K562 (cell line): ENCODE measurements around the gene FAM120B. TPM values are rescaled to one million over a fixed set of nuclear protein-coding genes. Genes with fewer than 3 reads are reported as not detected.

Experiments used
- GATAD2A ChIP-seq: fragments of 450-650 bp; IDR thresholded peaks from 2 replicates; pipeline ENCODE4 v1.6.1; 2017
- GTF2F1 ChIP-seq: IDR thresholded peaks from 2 replicates; pipeline ENCODE4 v1.6.1; 2011; ENCODE audit warnings: low read depth, low read length, improper control_type of control experiment
- MEF2A ChIP-seq: IDR thresholded peaks from 2 replicates; pipeline ENCODE4 v1.6.1; 2011; ENCODE audit warnings: low read depth, mild to moderate bottlenecking, low read length, moderate library complexity; ENCODE audit not compliant: control insufficient read depth
- polyA plus RNA-seq, 8 experiments: library from polyadenylated mRNA; depleted of rRNA in 4 of 8; stranded (reverse) in 5 of 8; unstranded in 3 of 8; fragments of >200 nt; fragmentation: Nextera tagmentation in 2 of 8; fragmentation: Illumina TruSeq in 1 of 8; extraction: Ambion mirVana in 2 of 8; extraction: Trizol in 1 of 8; gene quantifications; 2 replicates each; pipeline versions ENCODE4 v1.2.1 to v1.2.3, GENCODE V29; 2011 to 2014; ENCODE audit warnings: inconsistent platforms in 1 of 8, missing spikeins in 1 of 8
- total RNA-seq, 7 experiments: library from RNA; depleted of rRNA in 6 of 7; stranded (reverse); fragments of >200 nt in 6 of 7; fragmentation: Illumina TruSeq in 2 of 7; extraction: Trizol in 2 of 7; gene quantifications; 2 replicates each; pipeline versions ENCODE4 v1.2.1 to v1.2.3, GENCODE V29; 2011 to 2021; ENCODE audit warnings: low replicate concordance in 1 of 7
- TF ChIP-seq, protein P1 (sequence below): fragments of 150-350 bp; IDR thresholded peaks from 2 replicates; pipeline ENCODE4 v1.6.1; 2014; ENCODE audit warnings: low read depth, mild to moderate bottlenecking, low read length, borderline replicate concordance
- TF ChIP-seq, protein P2 (sequence below): sonication (generic); formaldehyde crosslinking; IDR thresholded peaks from 2 replicates; pipeline ENCODE4 v1.8.0; 2022; ENCODE audit warnings: missing genetic modification reagents, mild to moderate bottlenecking, borderline replicate concordance
- TF ChIP-seq, protein P3 (sequence below): sonication (generic); formaldehyde crosslinking; IDR thresholded peaks from 2 replicates; pipeline ENCODE4 v1.8.1; 2023; ENCODE audit warnings: mild to moderate bottlenecking, missing genetic modification reagents
- TF ChIP-seq, protein P4 (sequence below): fragments of 250-450 bp; sonication (Bioruptor Pico); IDR thresholded peaks from 2 replicates; pipeline ENCODE4 v1.6.1; 2021; ENCODE audit warnings: mild to moderate bottlenecking

Gene FAM120B
- total and polyA plus RNA-seq, 9 of the 15 experiments (the other 6 are each of a cell fraction or from before 2014, with no cell fraction given) = 3.5 to 22.6 (median 14.7) TPM

DNA sequence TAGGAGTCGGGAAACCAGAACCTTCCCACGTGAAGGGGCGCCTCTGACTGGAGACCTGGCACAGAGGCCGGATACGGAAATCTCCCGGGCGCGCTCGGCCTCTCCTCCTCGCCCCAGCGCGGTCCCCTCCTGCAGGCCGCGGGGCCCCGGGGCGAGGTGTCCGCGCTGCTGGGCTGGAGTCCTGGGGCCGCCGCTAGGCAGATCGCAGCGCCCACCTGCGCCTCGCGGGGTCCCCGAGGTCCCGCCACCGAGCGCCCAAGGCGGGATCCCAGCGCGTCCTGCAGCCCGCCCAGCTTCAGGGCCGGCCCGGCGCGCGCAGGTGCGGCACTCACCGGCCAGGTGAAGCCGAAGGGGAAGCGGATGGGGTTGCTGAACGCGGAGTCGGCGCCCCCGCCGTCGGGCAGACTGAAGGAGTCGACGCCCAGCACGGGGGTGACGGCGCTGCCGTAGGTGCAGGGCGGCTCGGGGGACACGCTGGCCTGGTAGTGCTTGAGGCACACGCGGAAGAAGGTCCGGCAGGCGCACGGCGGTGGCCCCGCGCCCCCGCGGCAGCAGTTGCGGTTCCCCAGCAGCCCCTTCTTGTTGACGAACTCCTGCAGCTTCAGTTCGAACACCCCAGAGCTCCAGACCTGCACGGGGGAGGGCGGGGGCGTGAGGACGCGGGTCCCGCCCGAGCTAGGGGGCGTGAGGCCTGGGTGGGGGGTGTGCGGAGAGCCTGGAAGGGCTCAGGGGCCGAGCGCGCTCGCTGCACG, 17.2 kb upstream of the FAM120B start (continued):
- TF ChIP-seq, protein P1, sequence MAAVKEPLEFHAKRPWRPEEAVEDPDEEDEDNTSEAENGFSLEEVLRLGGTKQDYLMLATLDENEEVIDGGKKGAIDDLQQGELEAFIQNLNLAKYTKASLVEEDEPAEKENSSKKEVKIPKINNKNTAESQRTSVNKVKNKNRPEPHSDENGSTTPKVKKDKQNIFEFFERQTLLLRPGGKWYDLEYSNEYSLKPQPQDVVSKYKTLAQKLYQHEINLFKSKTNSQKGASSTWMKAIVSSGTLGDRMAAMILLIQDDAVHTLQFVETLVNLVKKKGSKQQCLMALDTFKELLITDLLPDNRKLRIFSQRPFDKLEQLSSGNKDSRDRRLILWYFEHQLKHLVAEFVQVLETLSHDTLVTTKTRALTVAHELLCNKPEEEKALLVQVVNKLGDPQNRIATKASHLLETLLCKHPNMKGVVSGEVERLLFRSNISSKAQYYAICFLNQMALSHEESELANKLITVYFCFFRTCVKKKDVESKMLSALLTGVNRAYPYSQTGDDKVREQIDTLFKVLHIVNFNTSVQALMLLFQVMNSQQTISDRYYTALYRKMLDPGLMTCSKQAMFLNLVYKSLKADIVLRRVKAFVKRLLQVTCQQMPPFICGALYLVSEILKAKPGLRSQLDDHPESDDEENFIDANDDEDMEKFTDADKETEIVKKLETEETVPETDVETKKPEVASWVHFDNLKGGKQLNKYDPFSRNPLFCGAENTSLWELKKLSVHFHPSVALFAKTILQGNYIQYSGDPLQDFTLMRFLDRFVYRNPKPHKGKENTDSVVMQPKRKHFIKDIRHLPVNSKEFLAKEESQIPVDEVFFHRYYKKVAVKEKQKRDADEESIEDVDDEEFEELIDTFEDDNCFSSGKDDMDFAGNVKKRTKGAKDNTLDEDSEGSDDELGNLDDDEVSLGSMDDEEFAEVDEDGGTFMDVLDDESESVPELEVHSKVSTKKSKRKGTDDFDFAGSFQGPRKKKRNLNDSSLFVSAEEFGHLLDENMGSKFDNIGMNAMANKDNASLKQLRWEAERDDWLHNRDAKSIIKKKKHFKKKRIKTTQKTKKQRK = no peak
- TF ChIP-seq GATAD2A (no peak), MEF2A (no peak), GTF2F1 (no peak)
- TF ChIP-seq, protein P2, sequence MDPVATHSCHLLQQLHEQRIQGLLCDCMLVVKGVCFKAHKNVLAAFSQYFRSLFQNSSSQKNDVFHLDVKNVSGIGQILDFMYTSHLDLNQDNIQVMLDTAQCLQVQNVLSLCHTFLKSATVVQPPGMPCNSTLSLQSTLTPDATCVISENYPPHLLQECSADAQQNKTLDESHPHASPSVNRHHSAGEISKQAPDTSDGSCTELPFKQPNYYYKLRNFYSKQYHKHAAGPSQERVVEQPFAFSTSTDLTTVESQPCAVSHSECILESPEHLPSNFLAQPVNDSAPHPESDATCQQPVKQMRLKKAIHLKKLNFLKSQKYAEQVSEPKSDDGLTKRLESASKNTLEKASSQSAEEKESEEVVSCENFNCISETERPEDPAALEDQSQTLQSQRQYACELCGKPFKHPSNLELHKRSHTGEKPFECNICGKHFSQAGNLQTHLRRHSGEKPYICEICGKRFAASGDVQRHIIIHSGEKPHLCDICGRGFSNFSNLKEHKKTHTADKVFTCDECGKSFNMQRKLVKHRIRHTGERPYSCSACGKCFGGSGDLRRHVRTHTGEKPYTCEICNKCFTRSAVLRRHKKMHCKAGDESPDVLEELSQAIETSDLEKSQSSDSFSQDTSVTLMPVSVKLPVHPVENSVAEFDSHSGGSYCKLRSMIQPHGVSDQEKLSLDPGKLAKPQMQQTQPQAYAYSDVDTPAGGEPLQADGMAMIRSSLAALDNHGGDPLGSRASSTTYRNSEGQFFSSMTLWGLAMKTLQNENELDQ (CRISPR knock-in tag) = no peak
- TF ChIP-seq, protein P3, sequence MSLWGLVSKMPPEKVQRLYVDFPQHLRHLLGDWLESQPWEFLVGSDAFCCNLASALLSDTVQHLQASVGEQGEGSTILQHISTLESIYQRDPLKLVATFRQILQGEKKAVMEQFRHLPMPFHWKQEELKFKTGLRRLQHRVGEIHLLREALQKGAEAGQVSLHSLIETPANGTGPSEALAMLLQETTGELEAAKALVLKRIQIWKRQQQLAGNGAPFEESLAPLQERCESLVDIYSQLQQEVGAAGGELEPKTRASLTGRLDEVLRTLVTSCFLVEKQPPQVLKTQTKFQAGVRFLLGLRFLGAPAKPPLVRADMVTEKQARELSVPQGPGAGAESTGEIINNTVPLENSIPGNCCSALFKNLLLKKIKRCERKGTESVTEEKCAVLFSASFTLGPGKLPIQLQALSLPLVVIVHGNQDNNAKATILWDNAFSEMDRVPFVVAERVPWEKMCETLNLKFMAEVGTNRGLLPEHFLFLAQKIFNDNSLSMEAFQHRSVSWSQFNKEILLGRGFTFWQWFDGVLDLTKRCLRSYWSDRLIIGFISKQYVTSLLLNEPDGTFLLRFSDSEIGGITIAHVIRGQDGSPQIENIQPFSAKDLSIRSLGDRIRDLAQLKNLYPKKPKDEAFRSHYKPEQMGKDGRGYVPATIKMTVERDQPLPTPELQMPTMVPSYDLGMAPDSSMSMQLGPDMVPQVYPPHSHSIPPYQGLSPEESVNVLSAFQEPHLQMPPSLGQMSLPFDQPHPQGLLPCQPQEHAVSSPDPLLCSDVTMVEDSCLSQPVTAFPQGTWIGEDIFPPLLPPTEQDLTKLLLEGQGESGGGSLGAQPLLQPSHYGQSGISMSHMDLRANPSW (CRISPR knock-in tag) = no peak
- TF ChIP-seq, protein P4, sequence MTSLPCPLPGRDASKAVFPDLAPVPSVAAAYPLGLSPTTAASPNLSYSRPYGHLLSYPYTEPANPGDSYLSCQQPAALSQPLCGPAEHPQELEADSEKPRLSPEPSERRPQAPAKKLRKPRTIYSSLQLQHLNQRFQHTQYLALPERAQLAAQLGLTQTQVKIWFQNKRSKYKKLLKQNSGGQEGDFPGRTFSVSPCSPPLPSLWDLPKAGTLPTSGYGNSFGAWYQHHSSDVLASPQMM (CRISPR knock-in tag) = no peak
